AG04450 (cell line): ENCODE results near the gene SUSD4. TPM values are rescaled to one million over a fixed set of nuclear protein-coding genes. Genes with fewer than 3 reads are reported as not detected.

Experiments
- CTCF ChIA-PET: fragments of 300-600, 350-600 bp; formaldehyde crosslinking; extraction: SDS; loops from one replicate; lab custom pipeline; 2022; ENCODE audit warnings: antibody characterized with exemption, inconsistent platforms; lab: Charles Lee
- POLR2A ChIA-PET: fragments of 350-600 bp; formaldehyde crosslinking; extraction: SDS; loops from one replicate; lab custom pipeline; 2021; ENCODE audit warnings: antibody characterized with exemption, inconsistent platforms; lab: Yijun Ruan, JAX
- DNase-seq: peaks from one replicate; pipeline ENCODE4 v3.0.0-alpha.2; 2011; ENCODE audit warnings: low read depth, low spot score
- H3K27ac ChIP-seq: one replicate; pipeline ENCODE4 v1.5.1; 2012; ENCODE audit warnings: low read depth, low read length, control low read depth
- H3K27me3 ChIP-seq: one replicate; pipeline ENCODE4 v1.6.0; 2012; ENCODE audit warnings: low read length; ENCODE audit not compliant: control insufficient read depth, insufficient read depth
- H3K4me3 ChIP-seq: 2 replicates; pipeline ENCODE4 v1.5.1; 2011; ENCODE audit warnings: mild to moderate bottlenecking, low read depth, low read length, control low read depth
- H3K9me3 ChIP-seq: 2 replicates; pipeline ENCODE4 v1.5.1; 2012; ENCODE audit warnings: low read length; ENCODE audit not compliant: control insufficient read depth, insufficient read depth
- CTCF ChIP-seq: IDR thresholded peaks from 2 replicates; pipeline ENCODE4 v1.5.1; 2011; ENCODE audit warnings: low read depth, low read length, control low read depth, inconsistent platforms
- polyA plus RNA-seq: library from polyadenylated mRNA; depleted of rRNA; stranded (reverse); fragments of >200 nt; gene quantifications from 2 replicates; pipeline ENCODE4 v1.2.3, GENCODE V29; 2011

SUSD4 gene
- polyA plus RNA-seq, 1 experiment, result 0.29 TPM

GRCh38 chr1:223216531-223217205, 147.3 kb downstream of the SUSD4 start:
- no peak for TF ChIP-seq CTCF
- CTCF ChIA-PET, result interaction anchor here (1.0 kb wide), 1 partner anchor 83 kb away, joined by 3 read pairs; no protein-coding TSS in a partner anchor
- DNase-seq, result no peak
- Histone ChIP-seq H3K27me3 (peaks cover 6% of the 10 kb centered on the region), H3K27ac (no peak overlapping the region), H3K9me3 (peaks cover 11% of the 10 kb centered on the region), H3K4me3 (no peak overlapping the region)
- POLR2A ChIA-PET, result no interaction called here

GRCh38 chr1:223216074-223216473, 147.9 kb downstream of the SUSD4 start:
- no peak overlapping the region for H3K27ac ChIP-seq
- no peak overlapping the region for H3K4me3 ChIP-seq
- peaks cover 6% of the 10 kb centered on the region for H3K27me3 ChIP-seq
- no peak for DNase-seq
- H3K9me3 ChIP-seq, result peaks cover 11% of the 10 kb centered on the region
- ChIA-PET CTCF (no interaction called here), POLR2A (no interaction called here)
- TF ChIP-seq CTCF, result no peak

- no peak for TF ChIP-seq CTCF
- ChIA-PET CTCF (no interaction called here), POLR2A (no interaction called here)
- Histone ChIP-seq H3K4me3 (no peak overlapping the region), H3K27ac (no peak overlapping the region), H3K9me3 (peaks cover 11% of the 10 kb centered on the region), H3K27me3 (peaks cover 6% of the 10 kb centered on the region)
- DNase-seq, result no peak
Measured at GRCh38 chr1:223215026-223215425, 148.9 kb downstream of the SUSD4 start.

GRCh38 chr1:223214261-223214807, 149.6 kb downstream of the SUSD4 start:
- H3K9me3 ChIP-seq, result peaks cover 9% of the 10 kb centered on the region
- no peak overlapping the region for H3K27ac ChIP-seq
- TF ChIP-seq CTCF, result no peak
- peaks cover 6% of the 10 kb centered on the region for H3K27me3 ChIP-seq
- POLR2A ChIA-PET, result no interaction called here
- DNase-seq, result no peak
- H3K4me3 ChIP-seq, result no peak overlapping the region
- CTCF ChIA-PET, result no interaction called here

GRCh38 chr1:223212441-223212840, 151.5 kb downstream of the SUSD4 start:
- CTCF ChIA-PET, result no interaction called here
- POLR2A ChIA-PET, result no interaction called here
- DNase-seq, result no peak

More at GRCh38 chr1:223212441-223212840, 151.5 kb downstream of the SUSD4 start:
- no peaks in the 10 kb centered on the region for H3K9me3 ChIP-seq
- no peak overlapping the region for H3K27ac ChIP-seq
- no peak for TF ChIP-seq CTCF
- H3K4me3 ChIP-seq, result no peak overlapping the region
- peaks cover 6% of the 10 kb centered on the region for H3K27me3 ChIP-seq
